ENCODE results near the gene RPIA. TPM values are rescaled to one million over a fixed set of nuclear protein-coding genes. Genes with fewer than 3 reads are reported as not detected.
A peak's percentile ranks its signal among the peaks of the same experiment; 100 is the strongest.
"Not testable (repeated sequence)": the region's sequence is repeated elsewhere in the genome, so short reads cannot be mapped to it uniquely, and the experiment has no call there.

The RPIA gene
- total RNA-seq, 1 donor from 2014 or later, result 15.0 TPM

GRCh38 chr2:88760819-88761598 lies 69.5 kb downstream of the RPIA start:
- Mint-ChIP-seq H3K9me3 (ENCODE audit: unreplicated experiment) (peaks cover 14% of the 10 kb centered on the region), H3K36me3 (ENCODE audit: unreplicated experiment) (peaks cover 9% of the 10 kb centered on the region), H3K27ac (ENCODE audit: unreplicated experiment) (no peak overlapping the region), H3K27me3 (ENCODE audit: unreplicated experiment) (peaks cover 23% of the 10 kb centered on the region), H3K4me1 (ENCODE audit: unreplicated experiment) (peaks cover 5% of the 10 kb centered on the region), H3K4me3 (ENCODE audit: unreplicated experiment) (no peak overlapping the region)
- no peak for TF ChIP-seq CTCF (IDR thresholded peaks at IDR 0.05)
- DNase-seq (ENCODE audit: extremely low spot score, unreplicated experiment), result no peak

GRCh38 chr2:88764141-88764849 lies 72.8 kb downstream of the RPIA start:
- no peak for TF ChIP-seq CTCF (IDR thresholded peaks at IDR 0.05)
- Mint-ChIP-seq H3K36me3 (ENCODE audit: unreplicated experiment) (peaks cover 2% of the 10 kb centered on the region), H3K27ac (ENCODE audit: unreplicated experiment) (no peak overlapping the region), H3K27me3 (ENCODE audit: unreplicated experiment) (peaks cover 38% of the 10 kb centered on the region), H3K9me3 (ENCODE audit: unreplicated experiment) (no peaks in the 10 kb centered on the region), H3K4me1 (ENCODE audit: unreplicated experiment) (peaks cover 5% of the 10 kb centered on the region), H3K4me3 (ENCODE audit: unreplicated experiment) (peak overlapping the region; percentile 40)
- no peak for DNase-seq (ENCODE audit: extremely low spot score, unreplicated experiment)

- no peak for TF ChIP-seq CTCF (IDR thresholded peaks at IDR 0.05)
- Mint-ChIP-seq H3K27ac (ENCODE audit: unreplicated experiment) (no peak overlapping the region), H3K27me3 (ENCODE audit: unreplicated experiment) (peaks cover 41% of the 10 kb centered on the region), H3K4me1 (ENCODE audit: unreplicated experiment) (peaks cover 5% of the 10 kb centered on the region), H3K36me3 (ENCODE audit: unreplicated experiment) (peaks cover 2% of the 10 kb centered on the region), H3K4me3 (ENCODE audit: unreplicated experiment) (peak overlapping the region; percentile 40), H3K9me3 (ENCODE audit: unreplicated experiment) (no peaks in the 10 kb centered on the region)
- DNase-seq (ENCODE audit: extremely low spot score, unreplicated experiment), result no peak
Measured at GRCh38 chr2:88764850-88765153, 73.3 kb downstream of the RPIA start.

- Mint-ChIP-seq H3K4me3 (ENCODE audit: unreplicated experiment) (peak overlapping the region; percentile 71), H3K36me3 (ENCODE audit: unreplicated experiment) (peaks cover 2% of the 10 kb centered on the region), H3K27ac (ENCODE audit: unreplicated experiment) (no peak overlapping the region), H3K27me3 (ENCODE audit: unreplicated experiment) (peaks cover 45% of the 10 kb centered on the region), H3K4me1 (ENCODE audit: unreplicated experiment) (peaks cover 5% of the 10 kb centered on the region), H3K9me3 (ENCODE audit: unreplicated experiment) (no peaks in the 10 kb centered on the region)
- no peak for TF ChIP-seq CTCF (IDR thresholded peaks at IDR 0.05)
- no peak for DNase-seq (ENCODE audit: extremely low spot score, unreplicated experiment)
Measured at GRCh38 chr2:88765154-88765888, 73.8 kb downstream of the RPIA start.

GRCh38 chr2:88765889-88766481 lies 74.5 kb downstream of the RPIA start:
- H3K4me1 Mint-ChIP-seq (ENCODE audit: unreplicated experiment); H3K36me3 Mint-ChIP-seq (ENCODE audit: unreplicated experiment); DNase-seq (ENCODE audit: extremely low spot score, unreplicated experiment); H3K9me3 Mint-ChIP-seq (ENCODE audit: unreplicated experiment); H3K27ac Mint-ChIP-seq (ENCODE audit: unreplicated experiment): not testable (repeated sequence)
- H3K27me3 Mint-ChIP-seq (ENCODE audit: unreplicated experiment), result peaks cover 49% of the 10 kb centered on the region
- peak overlapping the region; percentile 71 for H3K4me3 Mint-ChIP-seq (ENCODE audit: unreplicated experiment)

All from osteocyte (in vitro differentiated cells).